Endodermal cell (in vitro differentiated cells): ENCODE measurements around the gene LIMS1. TPM values are rescaled to one million over a fixed set of nuclear protein-coding genes. Genes with fewer than 3 reads are reported as not detected.

Experiments
- DNase-seq: peaks from one replicate; pipeline ENCODE4 v3.0.0-alpha.2; 2017
- H3K27ac ChIP-seq: 2 replicates; pipeline ENCODE4 v1.5.1; 2013; ENCODE audit warnings: mild to moderate bottlenecking, low read depth, low read length, moderate library complexity
- H3K27me3 ChIP-seq: 2 replicates; pipeline ENCODE4 v1.6.1; 2013; ENCODE audit warnings: mild to moderate bottlenecking, low read length, moderate library complexity; ENCODE audit not compliant: insufficient read depth, control insufficient read depth, poor library complexity, severe bottlenecking
- H3K36me3 ChIP-seq: 2 replicates; pipeline ENCODE4 v1.7.0; 2013; ENCODE audit warnings: mild to moderate bottlenecking, low read length, moderate library complexity; ENCODE audit not compliant: control insufficient read depth, insufficient read depth
- H3K4me1 ChIP-seq: one replicate; pipeline ENCODE4 v1.7.0; 2013; ENCODE audit warnings: low read length; ENCODE audit not compliant: control insufficient read depth, insufficient read depth
- H3K4me3 ChIP-seq: 2 replicates; pipeline ENCODE4 v1.5.1; 2013; ENCODE audit warnings: mild to moderate bottlenecking, low read length, moderate library complexity
- H3K9ac ChIP-seq: 2 replicates; pipeline ENCODE4 v1.6.1; 2013; ENCODE audit warnings: mild to moderate bottlenecking, low read length, moderate library complexity; ENCODE audit not compliant: poor library complexity, severe bottlenecking; ENCODE audit errors: extremely low read depth
- H3K9me3 ChIP-seq: 2 replicates; pipeline ENCODE4 v1.6.1; 2013; ENCODE audit warnings: mild to moderate bottlenecking, low read length, moderate library complexity; ENCODE audit not compliant: control insufficient read depth
- H3K27ac Mint-ChIP-seq: 2 replicates; pipeline ENCODE4 v1.8.0; 2020; ENCODE audit warnings: mixed read lengths
- H3K27me3 Mint-ChIP-seq: 2 replicates; pipeline ENCODE4 v1.8.0; 2021; ENCODE audit warnings: mild to moderate bottlenecking, mixed read lengths; ENCODE audit not compliant: insufficient read depth
- H3K36me3 Mint-ChIP-seq: 2 replicates; pipeline ENCODE4 v1.8.0; 2020; ENCODE audit warnings: low read depth, mixed read lengths
- H3K4me1 Mint-ChIP-seq: 2 replicates; pipeline ENCODE4 v1.8.0; 2020; ENCODE audit warnings: mixed read lengths
- H3K4me3 Mint-ChIP-seq: 2 replicates; pipeline ENCODE4 v1.8.0; 2020; ENCODE audit warnings: mild to moderate bottlenecking, moderate library complexity, mixed read lengths
- H3K9me3 Mint-ChIP-seq: 2 replicates; pipeline ENCODE4 v1.8.0; 2020; ENCODE audit warnings: mild to moderate bottlenecking, mixed read lengths
- CTCF ChIP-seq: fragments of 200-600 bp; sonication (generic); conservative IDR thresholded peaks from 2 replicates; pipeline ENCODE4 v1.5.0; 2021; ENCODE audit warnings: antibody characterized with exemption, mild to moderate bottlenecking
- WGBS, 2 experiments: methylation state at CpG; one replicate each; pipeline versions ENCODE4 v1.1.5 to v1.1.7; 2013; ENCODE audit warnings: missing lambda C conversion rate in 2 of 2, mixed read lengths in 1 of 2; ENCODE audit not compliant: insufficient coverage in 1 of 2, insufficient read length in 1 of 2; 5-methylcytosine and 5-hydroxymethylcytosine counted together
- total RNA-seq, 2 donors: library from RNA; stranded (reverse); fragmentation: NEBNext Ultra II Directional in 1 of 2; extraction: Animal tissue kit (Norgen Biotek cat#: 25700) in 1 of 2; gene quantifications; 2 replicates in 1 of 2; 3 replicates in 1 of 2; pipeline ENCODE4 v1.2.1, GENCODE V29; 2021

Gene LIMS1
- total RNA-seq, 2 donors from 2014 or later, result 45.9 to 46.6 TPM

DNA sequence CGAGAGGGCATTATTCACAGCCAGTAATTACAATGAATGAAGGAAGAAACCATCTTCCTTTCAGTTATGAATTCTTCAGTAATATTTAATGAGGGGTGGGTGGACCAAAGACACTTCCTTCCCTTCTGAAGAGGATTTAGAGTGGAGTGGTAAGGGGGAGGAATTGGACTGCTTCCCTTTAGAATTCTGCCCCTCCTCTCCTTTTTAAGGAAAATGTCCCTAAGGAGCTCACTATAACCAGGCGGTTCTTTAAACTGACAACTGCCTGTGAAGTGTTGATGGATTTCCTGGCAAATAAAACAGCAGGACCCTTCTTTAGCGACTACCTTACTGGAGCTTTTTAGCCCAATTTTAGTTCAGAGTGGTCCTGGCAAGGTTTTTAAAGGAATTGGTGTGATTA is 86.4 kb downstream of the LIMS1 start:
- H3K9me3 ChIP-seq, result no peaks in the 10 kb centered on the region
- 0 to 17% methylated on average over 1 to 3 of the region's 3 CpGs for WGBS, 2 experiments
- Mint-ChIP-seq H3K4me3 (peak overlapping the region; percentile 48), H3K27ac (peak overlapping the region; percentile 94), H3K9me3 (no peaks in the 10 kb centered on the region), H3K4me1 (peaks cover 58% of the 10 kb centered on the region), H3K36me3 (no peaks in the 10 kb centered on the region), H3K27me3 (no peaks in the 10 kb centered on the region)
- no peak overlapping the region for H3K9ac ChIP-seq
- peaks cover 17% of the 10 kb centered on the region for H3K4me1 ChIP-seq
- no peaks in the 10 kb centered on the region for H3K36me3 ChIP-seq
- DNase-seq, result no peak
- TF ChIP-seq CTCF, result no peak
- H3K27ac ChIP-seq, result no peak overlapping the region
- H3K4me3 ChIP-seq, result peak overlapping the region; percentile 77
- no peaks in the 10 kb centered on the region for H3K27me3 ChIP-seq

GRCh38 chr2:108621087-108621559 is 86.9 kb downstream of the LIMS1 start:
- TF ChIP-seq CTCF, result no peak
- peak; percentile 88 for DNase-seq
- no peaks in the 10 kb centered on the region for H3K27me3 Mint-ChIP-seq
- no peaks in the 10 kb centered on the region for H3K36me3 ChIP-seq
- H3K4me3 ChIP-seq, result peak overlapping the region; percentile 77
- H3K36me3 Mint-ChIP-seq, result no peaks in the 10 kb centered on the region
- H3K9me3 ChIP-seq, result no peaks in the 10 kb centered on the region
- H3K4me1 ChIP-seq, result peaks cover 16% of the 10 kb centered on the region
- no peaks in the 10 kb centered on the region for H3K27me3 ChIP-seq
- peak overlapping the region; percentile 94 for H3K27ac Mint-ChIP-seq
- H3K4me1 Mint-ChIP-seq, result peaks cover 57% of the 10 kb centered on the region
- H3K9ac ChIP-seq, result peak overlapping the region; percentile 27
- peak overlapping the region; percentile 48 for H3K4me3 Mint-ChIP-seq
- H3K27ac ChIP-seq, result no peak overlapping the region
- 9 to 15% methylated on average over 3 to 8 of the region's 8 CpGs for WGBS, 2 experiments
- H3K9me3 Mint-ChIP-seq, result no peaks in the 10 kb centered on the region

DNA sequence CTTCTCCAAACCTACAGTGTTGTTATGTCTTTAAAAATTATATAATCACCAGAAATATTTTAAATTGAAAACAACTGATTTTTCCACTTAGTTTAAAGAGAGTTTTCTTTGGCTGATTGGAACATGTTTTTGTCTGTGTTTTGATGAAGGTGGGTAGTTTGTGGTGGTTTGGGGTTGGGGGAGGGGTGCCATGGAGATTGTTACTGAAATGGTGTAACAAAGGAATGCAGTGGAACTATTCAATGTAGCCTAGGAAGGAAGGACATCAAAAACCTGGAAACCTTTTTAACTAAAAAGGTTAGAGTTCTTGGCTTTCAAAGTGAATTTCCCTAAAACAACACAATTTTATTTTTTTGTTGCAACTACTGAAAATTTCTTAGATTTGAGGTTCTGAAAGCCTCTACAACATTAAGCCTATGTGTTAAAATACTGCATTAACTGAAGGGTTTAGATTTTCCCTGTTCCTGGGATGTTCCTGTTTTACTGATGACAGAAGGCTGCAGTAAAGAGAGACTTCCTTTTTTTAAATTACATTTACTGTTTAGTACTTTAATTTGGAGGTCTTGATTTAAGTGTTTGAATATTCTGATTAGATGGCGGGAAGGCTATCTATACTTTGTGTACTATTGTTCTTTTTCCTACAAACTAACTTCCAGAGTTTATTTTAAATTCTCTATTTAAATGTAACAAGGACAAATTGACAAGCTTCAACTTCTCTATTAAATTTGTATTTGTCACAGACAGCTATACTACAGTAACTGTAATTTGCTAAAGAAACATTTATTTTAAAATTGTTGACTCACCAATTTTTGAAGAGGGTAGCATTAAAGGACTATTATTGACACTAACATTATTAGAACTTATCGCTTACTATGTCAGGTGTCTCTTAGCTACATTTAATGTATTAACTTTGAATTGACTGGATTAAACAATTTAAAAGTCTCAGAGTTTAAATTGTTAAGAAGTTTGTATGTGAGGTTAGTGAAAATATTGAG is 87.7 kb downstream of the LIMS1 start:
- WGBS, 2 experiments, result 89% methylated on average over 1 of the region's 2 CpGs; no CpG with 5 or more reads in 1 of the 2 experiments
- Histone ChIP-seq H3K27ac (peak overlapping the region; percentile 21), H3K9ac (peak overlapping the region; percentile 27)

More for the DNA sequence above, 87.7 kb downstream of the LIMS1 start:
- Histone ChIP-seq H3K36me3 (no peaks in the 10 kb centered on the region), H3K4me1 (peaks cover 16% of the 10 kb centered on the region), H3K4me3 (peak overlapping the region; percentile 77), H3K27me3 (no peaks in the 10 kb centered on the region), H3K9me3 (no peaks in the 10 kb centered on the region)
- Mint-ChIP-seq H3K27me3 (no peaks in the 10 kb centered on the region), H3K27ac (peak overlapping the region; percentile 94), H3K9me3 (no peaks in the 10 kb centered on the region), H3K4me1 (peaks cover 57% of the 10 kb centered on the region), H3K4me3 (peak overlapping the region; percentile 48), H3K36me3 (no peaks in the 10 kb centered on the region)
- no peak for DNase-seq
- TF ChIP-seq CTCF, result no peak
